ENCODE data around the gene PHF5A.

The PHF5A gene

GRCh38 chr22:41417622-41418390 lies 50.7 kb downstream of the PHF5A start:
- DNase-seq (ENCODE audit: low spot score), result peak; percentile 98

- DNase-seq (ENCODE audit: low spot score), result peak; percentile 79
These were observed 52.9 kb downstream of the PHF5A start for GRCh38 chr22:41415554-41415953.

- DNase-seq (ENCODE audit: low spot score), result peak; percentile 96
These were observed 57.3 kb downstream of the PHF5A start for GRCh38 chr22:41411021-41411851.

GRCh38 chr22:41410311-41410751 lies 58.2 kb downstream of the PHF5A start:
- peak; percentile 95 for DNase-seq (ENCODE audit: low spot score)

Measured in cerebellar cortex (tissue), 1 donor.